NCI-H146 (cell line): ENCODE measurements around the gene RBBP8NL.

Source experiments
- DNase-seq: peaks from one replicate; lab custom pipeline; 2025; lab: John Stamatoyannopoulos, UW

RBBP8NL gene

GRCh38 chr20:62362991-62363919 is 64.1 kb downstream of the RBBP8NL start:
- no peak for DNase-seq

GRCh38 chr20:62362590-62362940 is 64.8 kb downstream of the RBBP8NL start:
- DNase-seq = no peak

- DNase-seq = no peak
These were observed 65.3 kb downstream of the RBBP8NL start for GRCh38 chr20:62361799-62362589.

GRCh38 chr20:62360854-62361798 is 66.2 kb downstream of the RBBP8NL start:
- DNase-seq = no peak
